ENCODE results near the gene UCMA.

DNA sequence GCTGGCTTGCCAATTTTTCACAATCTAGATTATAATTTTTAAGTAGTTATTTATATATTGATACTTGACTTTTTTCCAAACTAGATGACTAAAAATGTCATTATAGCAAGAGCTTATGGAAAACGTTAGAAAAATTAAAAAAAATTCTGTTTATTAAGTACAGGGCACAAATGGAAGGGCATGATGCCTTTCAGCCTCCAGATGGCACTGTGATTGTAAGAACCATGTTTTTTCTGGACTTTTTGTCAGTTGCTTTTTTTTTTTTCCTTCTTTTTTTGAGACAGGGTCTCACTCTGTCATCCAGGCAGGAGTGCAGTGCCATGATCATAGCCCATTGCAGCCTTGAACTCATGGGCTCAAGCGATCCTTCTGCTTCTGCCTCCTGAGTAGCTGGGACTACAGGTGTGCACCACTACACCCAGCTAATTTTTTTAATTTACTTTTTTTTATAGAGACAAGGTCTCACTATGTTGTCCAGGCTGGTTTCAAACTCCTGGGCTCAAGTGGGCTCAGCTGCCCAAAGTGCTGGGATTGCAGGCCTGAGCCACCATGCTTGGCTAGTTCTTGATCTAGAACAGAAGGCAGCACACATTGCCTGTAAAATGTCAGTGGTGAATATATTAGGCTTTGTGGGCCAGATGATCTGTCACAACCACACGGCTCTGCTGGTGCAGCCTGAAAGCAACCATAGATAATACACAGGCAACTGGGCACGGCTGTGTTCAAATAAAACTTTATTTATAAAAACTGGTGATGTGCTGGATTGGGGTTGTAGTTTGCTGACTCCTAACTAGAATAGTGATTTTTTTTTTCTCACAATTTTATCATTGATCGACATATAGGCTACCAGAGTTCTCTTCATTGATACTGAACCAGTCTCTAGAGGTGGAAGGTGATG lies 27.4 kb downstream of the UCMA start:
- TF ChIP-seq POLR2A (IDR thresholded peaks at IDR 0.05) = no peak
- TF ChIP-seq, protein P1, sequence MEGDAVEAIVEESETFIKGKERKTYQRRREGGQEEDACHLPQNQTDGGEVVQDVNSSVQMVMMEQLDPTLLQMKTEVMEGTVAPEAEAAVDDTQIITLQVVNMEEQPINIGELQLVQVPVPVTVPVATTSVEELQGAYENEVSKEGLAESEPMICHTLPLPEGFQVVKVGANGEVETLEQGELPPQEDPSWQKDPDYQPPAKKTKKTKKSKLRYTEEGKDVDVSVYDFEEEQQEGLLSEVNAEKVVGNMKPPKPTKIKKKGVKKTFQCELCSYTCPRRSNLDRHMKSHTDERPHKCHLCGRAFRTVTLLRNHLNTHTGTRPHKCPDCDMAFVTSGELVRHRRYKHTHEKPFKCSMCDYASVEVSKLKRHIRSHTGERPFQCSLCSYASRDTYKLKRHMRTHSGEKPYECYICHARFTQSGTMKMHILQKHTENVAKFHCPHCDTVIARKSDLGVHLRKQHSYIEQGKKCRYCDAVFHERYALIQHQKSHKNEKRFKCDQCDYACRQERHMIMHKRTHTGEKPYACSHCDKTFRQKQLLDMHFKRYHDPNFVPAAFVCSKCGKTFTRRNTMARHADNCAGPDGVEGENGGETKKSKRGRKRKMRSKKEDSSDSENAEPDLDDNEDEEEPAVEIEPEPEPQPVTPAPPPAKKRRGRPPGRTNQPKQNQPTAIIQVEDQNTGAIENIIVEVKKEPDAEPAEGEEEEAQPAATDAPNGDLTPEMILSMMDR (IDR thresholded peaks at IDR 0.05) = peak in 1 of 4 experiments; percentile 18

Measured in uterus (tissue), 2 donors.